OCI-LY7 (cell line): Measurements from ENCODE around the gene IFT80. TPM values are rescaled to one million over a fixed set of nuclear protein-coding genes. Genes with fewer than 3 reads are reported as not detected.

Source experiments
- BruUV-seq: library from RNA; stranded (reverse); fragments of 400-500 nt; replicated peaks from 2 replicates; lab custom pipeline; 2021; lab: Mats Ljungman, UMichigan
- CTCF ChIA-PET: fragments of 300-600 bp; sonication (Branson Sonifier 250); formaldehyde crosslinking; loops from one replicate; lab custom pipeline; 2022; ENCODE audit warnings: antibody characterized with exemption; ENCODE audit not compliant: unreplicated experiment; lab: Charles Lee
- POLR2A ChIA-PET: fragments of 300-600 bp; sonication (Branson Sonifier 250); formaldehyde crosslinking; loops from one replicate; lab custom pipeline; 2022; ENCODE audit warnings: antibody characterized with exemption; lab: Charles Lee
- DNase-seq: peaks from one replicate; pipeline ENCODE4 v3.0.0-alpha.2; 2015; ENCODE audit warnings: low spot score
- H2AFZ ChIP-seq: fragments of 200-600 bp; sonication (generic), shearing (Covaris generic); 2 replicates; pipeline ENCODE4 v1.6.1; 2014; ENCODE audit warnings: mild to moderate bottlenecking, antibody characterized with exemption, low read length, moderate library complexity
- H3K27ac ChIP-seq: fragments of 200-600 bp; sonication (generic); 2 replicates; pipeline ENCODE4 v1.5.1; 2014; ENCODE audit warnings: mixed run types, low read depth, mild to moderate bottlenecking, moderate library complexity, low read length, inconsistent platforms; ENCODE audit not compliant: poor library complexity, severe bottlenecking
- H3K36me3 ChIP-seq: fragments of 200-600 bp; sonication (generic); 2 replicates; pipeline ENCODE4 v1.6.1; 2014; ENCODE audit warnings: mild to moderate bottlenecking, antibody characterized with exemption, low read length, moderate library complexity, mixed read lengths; ENCODE audit not compliant: insufficient read depth
- H3K4me1 ChIP-seq: fragments of 200-600 bp; sonication (generic); 2 replicates; pipeline ENCODE4 v1.5.1; 2014; ENCODE audit warnings: mild to moderate bottlenecking, low read length; ENCODE audit not compliant: insufficient read depth, poor library complexity, severe bottlenecking
- H3K4me2 ChIP-seq: fragments of 200-600 bp; sonication (generic); 2 replicates; pipeline ENCODE4 v1.6.1; 2014; ENCODE audit warnings: mild to moderate bottlenecking, low read length
- H3K4me3 ChIP-seq: fragments of 200-600 bp; sonication (generic); 2 replicates; pipeline ENCODE4 v1.5.1; 2014; ENCODE audit warnings: mild to moderate bottlenecking, low read depth, low read length; ENCODE audit not compliant: poor library complexity, severe bottlenecking
- H3K79me2 ChIP-seq: fragments of 200-600 bp; sonication (generic); 2 replicates; pipeline ENCODE4 v1.6.1; 2016; ENCODE audit warnings: low read depth, mild to moderate bottlenecking, low read length, moderate library complexity, mixed read lengths; ENCODE audit not compliant: insufficient read depth
- H3K9me2 ChIP-seq: fragments of 200-600 bp; sonication (generic); 2 replicates; pipeline ENCODE4 v1.6.1; 2016; ENCODE audit warnings: mild to moderate bottlenecking, low read length, mixed read lengths; ENCODE audit not compliant: insufficient read depth
- H3K9me3 ChIP-seq: fragments of 200-600 bp; sonication (generic); 2 replicates; pipeline ENCODE4 v1.6.1; 2014; ENCODE audit warnings: mild to moderate bottlenecking, mixed run types, low read length, mixed read lengths
- H4K20me1 ChIP-seq: fragments of 200-600 bp; sonication (generic); 2 replicates; pipeline ENCODE4 v1.6.1; 2014; ENCODE audit warnings: mild to moderate bottlenecking, antibody characterized with exemption, low read length, moderate library complexity, mixed read lengths; ENCODE audit not compliant: insufficient read depth
- EZH2phosphoT487 ChIP-seq: fragments of 200-600 bp; sonication (generic); IDR thresholded peaks from 2 replicates; pipeline ENCODE4 v1.6.1; 2018; ENCODE audit warnings: low read depth, borderline replicate concordance, mild to moderate bottlenecking, mixed run types, antibody characterized with exemption, low read length, moderate library complexity, mixed read lengths
- intact Hi-C: fragments of 100-400 bp; cut with micrococcal nuclease; formaldehyde crosslinking; loops from one replicate; pipeline ENCODE4 v1.10.0; 2022; ENCODE audit not compliant: unreplicated experiment
- total RNA-seq, 2 experiments: library from RNA; depleted of rRNA in 1 of 2; stranded (reverse); fragments of >200 nt in 1 of 2; shearing (Covaris generic) in 1 of 2; gene quantifications; 2 replicates each; pipeline ENCODE4 v1.2.3, GENCODE V29; 2014 to 2022
- TF ChIP-seq, protein P1 (sequence below): fragments of 200-600 bp; sonication (generic); conservative IDR thresholded peaks from 2 replicates; pipeline ENCODE4 v1.5.1; 2014; ENCODE audit warnings: mild to moderate bottlenecking, antibody characterized with exemption, low read length, moderate library complexity, mixed read lengths

IFT80 gene
- total RNA-seq, 2 experiments from 2014 or later: 33.5 to 49.5 TPM

DNA sequence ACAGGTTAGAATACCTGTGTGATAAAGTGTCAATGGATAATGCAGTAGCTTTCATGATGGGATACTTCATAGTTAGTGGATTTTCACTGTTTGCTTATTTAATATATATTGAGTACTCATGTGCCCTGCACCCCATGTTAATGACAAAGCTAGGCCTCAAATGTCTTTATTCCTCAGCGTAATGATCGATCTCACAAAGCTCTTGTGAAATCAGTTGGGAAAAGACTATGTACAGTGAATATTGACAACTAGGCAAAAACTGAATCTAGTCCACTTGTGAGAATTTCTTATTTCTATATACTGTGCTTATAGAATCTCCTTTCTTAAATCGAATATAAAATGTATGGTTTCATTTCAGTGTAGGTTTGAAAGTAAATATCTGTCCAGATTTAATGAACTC lies 18.3 kb upstream of the IFT80 start:
- Histone ChIP-seq H3K79me2 (peaks cover 93% of the 10 kb centered on the region), H2AFZ (no peak overlapping the region), H3K4me2 (no peak overlapping the region), H3K9me2 (no peaks in the 10 kb centered on the region), H3K9me3 (no peaks in the 10 kb centered on the region), H3K4me1 (no peaks in the 10 kb centered on the region), H3K36me3 (peaks cover 99% of the 10 kb centered on the region), H3K27ac (no peak overlapping the region), H3K4me3 (no peak overlapping the region), H4K20me1 (peaks cover 46% of the 10 kb centered on the region; the same call in 1 of the 2 replicates)
- BruUV-seq: no TSS peak
- ChIA-PET CTCF (interaction anchor here (0.7 kb wide), 1 partner anchor 9 kb away, joined by 4 read pairs; no protein-coding TSS in a partner anchor), POLR2A (interaction anchor here (0.6 to 2.0 kb wide), 5 partner anchors 9 to 385 kb away, joined by 3 to 8 read pairs (median 4); no protein-coding TSS in a partner anchor)
- no peak for DNase-seq
- TF ChIP-seq, protein P1, sequence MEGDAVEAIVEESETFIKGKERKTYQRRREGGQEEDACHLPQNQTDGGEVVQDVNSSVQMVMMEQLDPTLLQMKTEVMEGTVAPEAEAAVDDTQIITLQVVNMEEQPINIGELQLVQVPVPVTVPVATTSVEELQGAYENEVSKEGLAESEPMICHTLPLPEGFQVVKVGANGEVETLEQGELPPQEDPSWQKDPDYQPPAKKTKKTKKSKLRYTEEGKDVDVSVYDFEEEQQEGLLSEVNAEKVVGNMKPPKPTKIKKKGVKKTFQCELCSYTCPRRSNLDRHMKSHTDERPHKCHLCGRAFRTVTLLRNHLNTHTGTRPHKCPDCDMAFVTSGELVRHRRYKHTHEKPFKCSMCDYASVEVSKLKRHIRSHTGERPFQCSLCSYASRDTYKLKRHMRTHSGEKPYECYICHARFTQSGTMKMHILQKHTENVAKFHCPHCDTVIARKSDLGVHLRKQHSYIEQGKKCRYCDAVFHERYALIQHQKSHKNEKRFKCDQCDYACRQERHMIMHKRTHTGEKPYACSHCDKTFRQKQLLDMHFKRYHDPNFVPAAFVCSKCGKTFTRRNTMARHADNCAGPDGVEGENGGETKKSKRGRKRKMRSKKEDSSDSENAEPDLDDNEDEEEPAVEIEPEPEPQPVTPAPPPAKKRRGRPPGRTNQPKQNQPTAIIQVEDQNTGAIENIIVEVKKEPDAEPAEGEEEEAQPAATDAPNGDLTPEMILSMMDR: no peak
- TF ChIP-seq EZH2phosphoT487: no peak
- intact Hi-C loops: no loop called here

DNA sequence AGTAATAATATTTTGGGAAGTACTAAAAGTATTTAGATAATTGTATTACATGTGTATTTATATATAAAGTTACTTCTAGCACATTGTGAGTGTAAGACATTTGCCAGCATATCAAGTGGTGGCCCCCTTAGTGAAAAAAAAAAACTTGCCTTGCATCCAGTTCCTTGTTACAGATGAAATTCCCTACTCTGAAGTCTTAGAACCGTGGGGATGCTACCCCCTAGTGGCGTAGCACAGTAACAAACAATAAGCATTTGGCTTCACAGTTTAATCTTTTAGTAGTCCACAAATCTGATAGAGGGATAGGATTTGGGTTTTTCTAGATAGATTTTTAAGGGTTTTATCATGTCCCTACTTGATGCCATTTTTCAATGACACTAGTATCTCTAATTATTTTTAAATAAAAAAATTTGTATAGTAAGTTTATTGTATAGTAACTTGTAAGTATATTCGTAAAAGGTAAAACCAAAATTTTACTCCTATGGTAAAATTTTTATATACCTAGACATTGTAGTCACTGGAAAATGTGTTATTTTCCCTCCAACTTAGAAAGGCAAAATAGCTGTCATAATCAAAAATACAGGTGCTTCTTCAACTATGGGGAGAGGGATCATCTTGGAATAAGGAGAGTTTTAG lies 14.7 kb upstream of the IFT80 start:
- Histone ChIP-seq H3K79me2 (peaks cover 99% of the 10 kb centered on the region), H3K4me3 (no peak overlapping the region), H3K36me3 (peaks cover 98% of the 10 kb centered on the region), H3K9me2 (no peaks in the 10 kb centered on the region), H4K20me1 (peaks cover 56% of the 10 kb centered on the region), H2AFZ (no peak overlapping the region), H3K9me3 (no peaks in the 10 kb centered on the region), H3K4me1 (no peaks in the 10 kb centered on the region), H3K4me2 (no peak overlapping the region), H3K27ac (no peak overlapping the region)
- TF ChIP-seq, protein P1: peak; percentile 95
- TF ChIP-seq EZH2phosphoT487: no peak
- BruUV-seq: no TSS peak
- ChIA-PET POLR2A (interaction anchor here (1.0 to 3.5 kb wide), 7 partner anchors 11 to 36 kb away, joined by 3 to 14 read pairs (median 5); partner anchors contain the start of genes SMC4 and TRIM59), CTCF (no interaction called here)
- DNase-seq: peak; percentile 76
- intact Hi-C loops: no loop called here

DNA sequence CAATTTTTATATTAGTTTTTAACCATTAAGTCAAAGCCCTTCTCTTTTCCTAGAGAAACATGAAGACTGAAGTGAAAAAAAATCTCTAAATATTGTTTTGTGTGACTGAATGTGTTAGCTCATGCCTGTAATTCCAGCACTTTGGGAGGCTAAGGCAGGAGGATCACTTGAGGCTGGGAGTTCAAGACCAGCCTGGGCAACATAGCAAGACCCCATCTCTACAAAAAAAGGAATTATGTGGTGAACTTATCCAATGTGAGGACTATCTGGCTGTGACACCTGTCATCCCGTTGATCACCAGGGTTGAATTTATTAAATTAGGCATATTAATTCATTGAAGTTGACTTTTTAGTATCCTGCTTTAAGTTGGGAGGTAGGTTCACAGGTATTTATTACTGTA lies 13.5 kb upstream of the IFT80 start:
- POLR2A ChIA-PET: interaction anchor here (0.7 to 3.5 kb wide), 8 partner anchors 9 to 250 kb away, joined by 3 to 14 read pairs (median 8); partner anchors contain the start of genes SMC4 and TRIM59
- no peaks in the 10 kb centered on the region for H3K9me3 ChIP-seq
- DNase-seq: no peak
- intact Hi-C loops: no loop called here
- H3K4me1 ChIP-seq: no peaks in the 10 kb centered on the region
- no peak overlapping the region for H3K27ac ChIP-seq
- H3K4me3 ChIP-seq: no peak overlapping the region
- H3K9me2 ChIP-seq: no peaks in the 10 kb centered on the region
- H2AFZ ChIP-seq: no peak overlapping the region
- H4K20me1 ChIP-seq: peaks cover 58% of the 10 kb centered on the region
- H3K79me2 ChIP-seq: peaks cover 99% of the 10 kb centered on the region
- no TSS peak for BruUV-seq
- CTCF ChIA-PET: no interaction called here
- no peak overlapping the region for H3K4me2 ChIP-seq
- no peak for TF ChIP-seq EZH2phosphoT487
- TF ChIP-seq, protein P1: no peak
- H3K36me3 ChIP-seq: peaks cover 98% of the 10 kb centered on the region
